HG03139 (cell line): ENCODE results near the gene GPC1.
"Not testable (repeated sequence)": the region's sequence is repeated elsewhere in the genome, so short reads cannot be mapped to it uniquely, and the experiment has no call there.

ENCODE experiments used
- ATAC-seq: cut with Tn5 transposase; IDR thresholded peaks from one replicate; pipeline ENCODE4 v1.9.1; 2021; ENCODE audit not compliant: unreplicated experiment

Gene GPC1

GRCh38 chr2:240494194-240494793 lies 58.8 kb downstream of the GPC1 start:
- no peak for ATAC-seq

- ATAC-seq = not testable (repeated sequence)
Measured at GRCh38 chr2:240494942-240495341, 59.5 kb downstream of the GPC1 start.

GRCh38 chr2:240497082-240497481 lies 61.6 kb downstream of the GPC1 start:
- ATAC-seq = not testable (repeated sequence)

GRCh38 chr2:240498171-240498957 lies 62.9 kb downstream of the GPC1 start:
- no peak for ATAC-seq

- ATAC-seq = no peak
Measured at GRCh38 chr2:240498958-240499260, 63.4 kb downstream of the GPC1 start.

- ATAC-seq = no peak
Measured at GRCh38 chr2:240499309-240500301, 64.1 kb downstream of the GPC1 start.

- ATAC-seq = no peak
Measured at GRCh38 chr2:240500561-240501423, 65.3 kb downstream of the GPC1 start.

- no peak for ATAC-seq
Measured at GRCh38 chr2:240501531-240501991, 66.1 kb downstream of the GPC1 start.

- no peak for ATAC-seq
Measured at GRCh38 chr2:240502059-240502429, 66.6 kb downstream of the GPC1 start.

- no peak for ATAC-seq
Measured at GRCh38 chr2:240502430-240503121, 67.1 kb downstream of the GPC1 start.

- no peak for ATAC-seq
Measured at GRCh38 chr2:240503375-240503774, 67.9 kb downstream of the GPC1 start.

- no peak for ATAC-seq
Measured at GRCh38 chr2:240503848-240504247, 68.4 kb downstream of the GPC1 start.

- no peak for ATAC-seq
Measured at GRCh38 chr2:240505910-240506309, 70.4 kb downstream of the GPC1 start.

GRCh38 chr2:240506406-240507059 lies 71.1 kb downstream of the GPC1 start:
- ATAC-seq = no peak

- ATAC-seq = no peak
Measured at GRCh38 chr2:240507060-240507777, 71.8 kb downstream of the GPC1 start.

- no peak for ATAC-seq
Measured at GRCh38 chr2:240507778-240508251, 72.4 kb downstream of the GPC1 start.

- no peak for ATAC-seq
Measured at GRCh38 chr2:240508832-240509545, 73.5 kb downstream of the GPC1 start.
